T-helper 1 cell treated with Interleukin-12 subunit alpha and Interleukin-12 subunit beta and Interleukin-4 antibody, amounts not matched to agents 30 μg/mL and 1 μg/mL, for 36 hours (primary cell): ENCODE data around the gene FMN2.

Experiments
- H3K27ac Mint-ChIP-seq: one replicate; pipeline ENCODE4 v1.8.0; 2021; ENCODE audit warnings: mild to moderate bottlenecking, mixed read lengths
- H3K27me3 Mint-ChIP-seq: one replicate; pipeline ENCODE4 v1.8.0; 2021; ENCODE audit warnings: low read depth, mixed read lengths
- H3K36me3 Mint-ChIP-seq: one replicate; pipeline ENCODE4 v1.8.0; 2021; ENCODE audit warnings: low read depth, mixed read lengths
- H3K4me1 Mint-ChIP-seq: one replicate; pipeline ENCODE4 v1.8.0; 2021; ENCODE audit warnings: low read depth, mixed read lengths
- H3K4me3 Mint-ChIP-seq: one replicate; pipeline ENCODE4 v1.8.0; 2021; ENCODE audit warnings: mild to moderate bottlenecking, moderate library complexity, mixed read lengths
- H3K9me3 Mint-ChIP-seq: one replicate; pipeline ENCODE4 v1.8.0; 2021; ENCODE audit warnings: mixed read lengths

Gene FMN2

DNA sequence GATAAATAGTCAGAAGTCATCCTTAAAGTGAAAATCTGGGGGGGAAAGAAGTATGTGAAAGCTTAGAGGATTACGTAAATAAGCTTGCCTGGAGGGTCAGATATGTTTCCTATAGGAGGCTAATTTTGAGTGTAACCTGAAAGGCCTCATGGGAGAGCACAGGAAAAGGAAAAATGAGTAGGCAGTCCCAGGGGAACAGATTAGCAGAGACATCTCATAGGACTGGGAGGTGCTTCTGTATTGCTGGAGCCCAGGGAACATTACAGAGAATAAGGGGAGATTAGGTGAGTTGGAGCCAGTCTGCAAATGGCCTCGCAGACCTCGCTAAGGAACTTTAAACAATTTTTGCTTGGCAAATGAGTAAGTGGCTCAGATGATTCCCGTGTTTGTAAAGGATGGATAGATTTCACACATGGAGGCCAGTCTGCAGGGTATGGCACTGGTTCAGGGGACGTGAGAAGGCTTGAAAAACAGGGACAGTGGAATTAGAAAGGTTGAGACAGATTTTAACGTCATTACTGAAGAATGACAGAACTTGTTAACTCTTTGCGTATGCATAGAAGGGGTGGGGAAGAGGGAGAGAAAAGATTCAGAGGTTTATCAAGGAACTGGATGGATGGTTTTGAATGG, 371.2 kb downstream of the FMN2 start:
- H3K27ac Mint-ChIP-seq = no peak overlapping the region
- no peaks in the 10 kb centered on the region for H3K9me3 Mint-ChIP-seq
- H3K4me3 Mint-ChIP-seq = no peak overlapping the region
- peaks cover 2% of the 10 kb centered on the region for H3K4me1 Mint-ChIP-seq
- no peaks in the 10 kb centered on the region for H3K36me3 Mint-ChIP-seq
- H3K27me3 Mint-ChIP-seq = no peaks in the 10 kb centered on the region

DNA sequence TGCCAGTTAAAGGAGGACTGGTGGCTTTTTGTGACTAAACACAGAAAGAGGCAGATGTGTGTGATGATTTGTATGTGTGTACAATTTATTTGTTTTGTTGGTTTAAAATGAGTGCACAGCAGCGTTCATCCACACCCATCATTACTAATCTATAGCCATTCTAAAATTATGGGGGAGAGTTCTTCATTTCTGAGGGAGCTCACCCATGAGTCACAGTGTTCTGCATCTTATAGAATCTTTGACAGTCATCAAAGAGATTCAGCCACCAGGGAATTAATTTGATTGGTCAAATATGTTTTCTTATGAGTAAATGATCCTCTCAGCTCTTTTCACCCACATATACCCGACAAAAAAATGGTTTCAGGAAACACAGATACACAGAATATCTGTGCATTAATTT, 372.4 kb downstream of the FMN2 start:
- Mint-ChIP-seq H3K9me3 (no peaks in the 10 kb centered on the region), H3K27ac (no peak overlapping the region), H3K27me3 (no peaks in the 10 kb centered on the region), H3K4me3 (no peak overlapping the region), H3K4me1 (peaks cover 2% of the 10 kb centered on the region), H3K36me3 (no peaks in the 10 kb centered on the region)

DNA sequence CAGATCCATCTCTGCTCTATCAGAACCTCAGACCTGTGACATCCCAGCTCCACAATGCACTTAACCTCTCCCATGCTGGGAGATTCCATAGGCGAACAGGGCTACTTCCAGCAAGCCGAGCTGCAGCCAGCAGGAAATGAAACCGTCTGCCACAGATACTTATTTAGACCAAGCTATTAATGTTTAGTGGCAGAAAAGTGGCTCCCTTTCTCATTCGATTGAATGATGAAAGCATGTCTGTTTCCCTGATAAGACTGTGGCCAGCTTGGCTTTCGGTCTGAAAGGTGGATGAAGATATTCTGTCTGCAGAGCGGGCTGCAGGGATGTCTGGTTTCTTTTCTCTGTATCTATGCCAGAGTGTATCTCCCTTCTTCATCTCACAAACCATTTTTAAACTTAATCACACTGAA, 373.9 kb downstream of the FMN2 start:
- Mint-ChIP-seq H3K4me3 (no peak overlapping the region), H3K4me1 (peaks cover 2% of the 10 kb centered on the region), H3K27ac (no peak overlapping the region), H3K36me3 (no peaks in the 10 kb centered on the region), H3K27me3 (no peaks in the 10 kb centered on the region), H3K9me3 (no peaks in the 10 kb centered on the region)

DNA sequence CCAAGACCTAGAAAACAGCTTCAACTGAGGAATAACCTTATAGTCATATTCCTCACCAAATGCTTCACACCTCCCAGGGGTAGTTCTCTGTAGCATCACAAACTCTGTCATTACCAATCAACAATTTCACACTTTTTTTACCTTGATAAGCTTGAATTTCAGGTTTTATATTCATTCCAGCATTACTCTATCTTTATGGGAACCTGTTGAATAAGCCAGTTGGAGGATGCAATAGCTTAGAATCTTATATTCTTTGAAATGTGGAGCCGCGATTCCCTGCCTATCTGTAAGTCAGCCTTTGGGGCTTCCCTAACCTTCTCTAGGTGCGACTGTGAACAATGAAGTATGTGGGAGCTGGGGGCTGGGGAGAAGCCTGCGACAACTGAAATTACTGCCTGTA, 374.8 kb downstream of the FMN2 start:
- H3K4me1 Mint-ChIP-seq = peaks cover 2% of the 10 kb centered on the region
- H3K27ac Mint-ChIP-seq = no peak overlapping the region
- H3K27me3 Mint-ChIP-seq = no peaks in the 10 kb centered on the region
- no peaks in the 10 kb centered on the region for H3K36me3 Mint-ChIP-seq
- no peaks in the 10 kb centered on the region for H3K9me3 Mint-ChIP-seq
- H3K4me3 Mint-ChIP-seq = no peak overlapping the region

DNA sequence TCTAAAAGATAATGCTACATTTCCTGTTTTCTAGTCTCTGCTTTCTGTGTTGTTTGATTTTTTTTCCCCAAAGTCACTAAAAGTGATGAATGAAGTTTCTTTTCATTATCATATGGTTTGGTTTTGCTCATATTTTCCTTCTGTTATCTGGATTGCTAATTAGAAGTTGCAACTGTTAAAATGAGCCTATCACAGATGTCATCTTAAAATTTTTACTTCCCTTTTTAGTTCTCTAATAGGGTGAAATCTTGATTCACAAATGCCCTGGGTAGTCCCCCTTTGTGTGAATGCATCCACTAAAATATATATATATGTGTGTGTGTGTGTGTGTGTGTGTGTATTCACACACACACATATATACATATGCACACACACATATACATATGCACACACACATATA, 376.2 kb downstream of the FMN2 start:
- Mint-ChIP-seq H3K27me3 (no peaks in the 10 kb centered on the region), H3K27ac (no peak overlapping the region), H3K36me3 (no peaks in the 10 kb centered on the region), H3K4me3 (no peak overlapping the region), H3K4me1 (peaks cover 2% of the 10 kb centered on the region), H3K9me3 (no peaks in the 10 kb centered on the region)

DNA sequence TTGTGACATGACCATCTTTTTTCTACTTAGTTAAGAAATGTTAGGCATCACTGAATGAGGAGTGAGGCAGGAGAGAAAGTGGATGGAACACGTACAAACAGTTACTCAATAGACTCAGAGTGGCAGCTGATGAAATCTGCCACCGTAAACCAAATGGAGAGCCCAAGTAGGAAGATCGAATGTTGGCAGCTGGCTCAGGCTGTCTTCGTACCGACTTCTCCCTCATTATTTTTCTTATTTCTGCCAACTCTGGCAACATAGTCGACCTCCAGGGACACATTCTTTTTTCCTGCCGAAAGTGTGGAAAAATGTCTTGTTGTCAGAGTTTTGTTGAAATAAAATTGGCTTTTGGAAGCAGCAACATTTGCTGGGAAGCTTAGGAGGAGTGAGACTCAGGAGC, 377.0 kb downstream of the FMN2 start:
- no peak overlapping the region for H3K27ac Mint-ChIP-seq
- no peak overlapping the region for H3K4me3 Mint-ChIP-seq
- H3K9me3 Mint-ChIP-seq = no peaks in the 10 kb centered on the region
- H3K4me1 Mint-ChIP-seq = peaks cover 2% of the 10 kb centered on the region
- no peaks in the 10 kb centered on the region for H3K27me3 Mint-ChIP-seq
- H3K36me3 Mint-ChIP-seq = no peaks in the 10 kb centered on the region

DNA sequence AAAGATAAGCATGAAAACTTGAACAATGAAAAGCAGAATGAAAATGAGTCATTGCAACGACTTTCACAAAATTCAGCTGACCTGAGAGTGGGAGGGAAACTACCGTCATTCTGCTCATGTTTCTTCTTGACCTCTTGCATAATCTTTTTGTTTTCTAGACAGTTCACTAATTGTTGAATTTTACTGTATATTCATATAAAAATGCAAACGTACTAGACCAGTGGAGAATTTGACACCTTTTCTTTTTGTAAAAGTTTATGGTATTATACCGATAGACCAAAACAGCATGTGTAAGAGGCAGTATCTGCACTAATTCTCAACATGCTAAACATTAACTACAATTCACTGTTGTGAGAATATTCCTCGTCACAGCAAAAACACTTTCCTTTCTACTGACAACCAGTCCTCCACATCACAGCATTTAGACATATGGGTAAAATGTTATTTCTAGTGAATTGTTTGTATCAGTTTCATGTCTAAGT, 382.5 kb downstream of the FMN2 start:
- H3K27ac Mint-ChIP-seq = no peak overlapping the region
- no peaks in the 10 kb centered on the region for H3K4me1 Mint-ChIP-seq
- no peaks in the 10 kb centered on the region for H3K27me3 Mint-ChIP-seq
- H3K36me3 Mint-ChIP-seq = no peaks in the 10 kb centered on the region
- H3K4me3 Mint-ChIP-seq = no peak overlapping the region
- no peaks in the 10 kb centered on the region for H3K9me3 Mint-ChIP-seq

DNA sequence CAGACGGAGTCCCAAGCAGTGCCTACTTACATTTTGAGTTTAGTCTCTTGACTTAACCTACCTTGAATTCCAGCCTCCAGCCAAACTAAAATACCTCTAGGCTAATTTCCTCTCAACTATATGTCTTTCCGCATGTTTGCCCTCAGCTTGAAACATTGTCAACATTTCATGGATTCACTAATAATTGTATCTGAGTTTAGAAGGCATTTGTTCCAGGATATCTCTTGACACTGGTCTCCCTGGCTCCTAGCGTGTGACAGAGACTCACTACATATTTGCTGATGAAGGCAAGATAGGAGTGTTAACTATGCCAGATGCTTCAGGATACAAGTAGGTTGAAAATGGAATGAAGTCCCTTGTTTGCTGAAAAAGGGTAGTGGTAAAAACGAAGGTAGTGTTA, 384.1 kb downstream of the FMN2 start:
- Mint-ChIP-seq H3K27me3 (no peaks in the 10 kb centered on the region), H3K27ac (no peak overlapping the region), H3K4me1 (no peaks in the 10 kb centered on the region), H3K4me3 (no peak overlapping the region), H3K9me3 (no peaks in the 10 kb centered on the region), H3K36me3 (no peaks in the 10 kb centered on the region)

DNA sequence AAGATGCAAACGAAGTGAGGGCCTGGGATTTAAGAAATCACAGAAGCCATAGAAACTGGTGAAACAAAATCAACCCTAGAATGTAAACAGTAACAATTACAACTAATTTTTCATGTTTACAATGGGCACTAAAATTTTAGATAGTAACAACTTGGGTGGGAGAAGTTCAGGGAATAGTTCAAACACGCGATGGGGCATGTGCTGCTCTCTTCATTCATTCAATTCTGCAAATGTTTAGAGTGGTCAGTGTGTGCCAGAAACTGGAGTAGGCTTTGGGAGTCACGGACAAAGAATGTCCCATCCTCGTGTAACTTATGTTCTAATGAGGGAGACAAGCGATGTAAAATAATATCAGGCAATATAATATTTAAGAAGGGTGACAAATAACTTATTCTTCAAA, 386.9 kb downstream of the FMN2 start:
- H3K9me3 Mint-ChIP-seq = no peaks in the 10 kb centered on the region
- no peaks in the 10 kb centered on the region for H3K27me3 Mint-ChIP-seq
- no peaks in the 10 kb centered on the region for H3K4me1 Mint-ChIP-seq
- H3K4me3 Mint-ChIP-seq = no peak overlapping the region
- H3K36me3 Mint-ChIP-seq = no peaks in the 10 kb centered on the region
- no peak overlapping the region for H3K27ac Mint-ChIP-seq

DNA sequence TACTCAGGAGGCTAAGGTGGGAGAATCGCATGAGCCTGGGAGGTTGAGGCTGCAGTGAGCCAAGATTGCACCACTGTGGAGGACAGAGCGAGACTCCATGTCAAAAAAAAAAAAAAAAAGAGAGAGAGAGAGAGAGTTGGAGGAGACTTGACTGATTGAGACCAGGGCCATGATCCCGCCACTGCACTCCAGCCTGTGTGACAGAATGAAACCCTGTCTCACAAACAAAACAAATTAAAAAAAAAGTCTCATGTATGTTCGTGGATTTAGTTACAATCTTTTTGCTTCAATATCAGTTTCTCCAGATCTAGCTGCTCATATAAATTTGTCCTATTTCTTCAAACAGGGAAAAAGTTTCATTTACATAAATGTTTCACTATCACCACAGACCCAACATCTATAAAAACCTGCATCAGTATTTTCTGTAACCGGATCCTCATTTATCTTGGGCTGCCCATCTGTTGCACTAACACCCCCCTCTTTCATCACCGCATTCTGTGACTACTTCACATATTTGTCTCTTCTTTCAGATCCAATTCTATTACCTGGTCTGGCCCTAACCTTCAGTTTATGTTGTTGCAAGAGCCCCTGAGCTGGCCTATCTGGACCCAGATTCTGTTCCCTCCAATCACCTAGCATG, 393.2 kb downstream of the FMN2 start:
- H3K27ac Mint-ChIP-seq = no peak overlapping the region
- no peaks in the 10 kb centered on the region for H3K36me3 Mint-ChIP-seq
- H3K27me3 Mint-ChIP-seq = no peaks in the 10 kb centered on the region
- no peaks in the 10 kb centered on the region for H3K9me3 Mint-ChIP-seq
- no peaks in the 10 kb centered on the region for H3K4me1 Mint-ChIP-seq
- H3K4me3 Mint-ChIP-seq = no peak overlapping the region

DNA sequence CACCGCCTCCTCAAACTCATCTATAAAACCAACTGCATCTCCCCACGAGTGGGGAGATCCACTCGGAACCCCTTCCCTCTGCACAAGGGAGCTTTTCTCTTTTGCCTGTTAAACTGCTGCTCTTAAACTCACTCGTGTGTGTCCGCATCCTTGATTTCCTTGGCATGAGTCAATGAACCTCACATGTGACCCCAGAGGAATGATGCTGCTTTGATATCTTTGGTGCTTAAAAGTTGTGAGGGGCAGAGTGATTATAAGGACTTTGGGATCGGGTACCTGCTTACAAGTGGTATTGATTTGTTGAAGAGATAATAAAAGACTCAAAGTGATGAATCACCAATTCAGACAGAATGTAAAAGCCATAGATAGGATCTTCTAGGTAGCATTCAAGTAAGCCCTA, 394.9 kb downstream of the FMN2 start:
- H3K36me3 Mint-ChIP-seq = no peaks in the 10 kb centered on the region
- no peak overlapping the region for H3K27ac Mint-ChIP-seq
- H3K4me1 Mint-ChIP-seq = no peaks in the 10 kb centered on the region
- no peaks in the 10 kb centered on the region for H3K9me3 Mint-ChIP-seq
- H3K27me3 Mint-ChIP-seq = no peaks in the 10 kb centered on the region
- no peak overlapping the region for H3K4me3 Mint-ChIP-seq

DNA sequence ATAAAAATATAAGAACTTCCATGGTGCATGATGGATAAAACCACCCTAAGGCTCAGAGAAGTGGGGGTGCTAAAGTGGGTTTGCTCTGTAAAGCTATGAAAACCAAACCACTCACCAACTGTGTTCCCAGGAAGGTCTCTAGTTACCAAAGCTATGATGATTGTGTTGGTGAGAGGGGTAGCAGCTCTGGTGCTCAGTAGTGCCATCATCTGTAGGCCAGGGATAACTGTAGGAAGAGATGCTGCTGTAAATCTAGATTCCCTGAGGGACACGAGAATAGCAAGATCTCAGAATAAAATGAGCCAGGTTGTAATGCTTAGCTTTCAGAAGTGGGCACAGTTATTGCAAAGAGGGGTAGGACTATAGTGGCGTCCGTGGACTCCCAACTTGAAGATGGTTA, 395.8 kb downstream of the FMN2 start:
- Mint-ChIP-seq H3K4me3 (no peak overlapping the region), H3K36me3 (no peaks in the 10 kb centered on the region), H3K9me3 (no peaks in the 10 kb centered on the region), H3K27me3 (peaks cover 3% of the 10 kb centered on the region), H3K4me1 (no peaks in the 10 kb centered on the region), H3K27ac (no peak overlapping the region)

DNA sequence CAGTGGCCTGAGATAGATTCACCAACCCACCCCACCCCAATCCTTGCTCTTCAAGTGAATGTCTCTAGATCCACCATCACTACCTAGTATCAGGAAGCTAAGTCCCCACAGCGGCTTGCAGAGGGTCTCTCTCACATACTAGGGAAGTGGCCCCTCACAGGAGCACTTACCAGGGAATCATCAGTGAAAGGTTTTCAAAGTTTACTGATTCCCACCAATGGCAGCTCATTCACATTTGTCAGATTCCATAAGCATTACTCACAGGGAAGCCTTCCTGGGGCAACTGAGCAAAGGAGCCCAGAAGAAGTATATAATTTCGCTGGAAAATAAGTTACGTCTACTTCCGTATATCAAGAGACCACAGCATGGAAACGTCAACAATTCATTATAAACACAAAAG, 399.5 kb downstream of the FMN2 start:
- H3K36me3 Mint-ChIP-seq = no peaks in the 10 kb centered on the region
- H3K4me1 Mint-ChIP-seq = no peaks in the 10 kb centered on the region
- H3K4me3 Mint-ChIP-seq = no peak overlapping the region
- peaks cover 3% of the 10 kb centered on the region for H3K9me3 Mint-ChIP-seq
- no peak overlapping the region for H3K27ac Mint-ChIP-seq
- H3K27me3 Mint-ChIP-seq = peaks cover 3% of the 10 kb centered on the region

DNA sequence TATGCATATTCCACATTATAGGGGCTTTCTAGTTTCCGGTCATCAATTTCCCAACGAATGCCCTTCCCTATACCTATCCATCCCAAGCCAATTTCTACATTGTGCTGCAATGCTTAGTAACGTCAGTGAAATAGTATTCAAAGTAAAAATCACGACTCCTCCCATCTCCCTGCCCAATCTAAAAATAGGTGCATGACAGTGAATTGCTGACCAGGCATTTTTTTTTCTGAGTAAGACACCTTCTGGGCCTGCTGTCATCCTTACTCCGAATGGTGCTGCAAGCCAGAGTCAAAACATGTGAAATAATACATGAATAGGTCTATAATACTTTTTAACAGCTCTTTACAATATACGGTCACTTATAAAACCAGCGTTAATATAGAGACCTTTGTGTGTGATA, 400.1 kb downstream of the FMN2 start:
- Mint-ChIP-seq H3K27ac (no peak overlapping the region), H3K4me3 (no peak overlapping the region), H3K27me3 (peaks cover 3% of the 10 kb centered on the region), H3K36me3 (no peaks in the 10 kb centered on the region), H3K4me1 (no peaks in the 10 kb centered on the region), H3K9me3 (peaks cover 7% of the 10 kb centered on the region)

DNA sequence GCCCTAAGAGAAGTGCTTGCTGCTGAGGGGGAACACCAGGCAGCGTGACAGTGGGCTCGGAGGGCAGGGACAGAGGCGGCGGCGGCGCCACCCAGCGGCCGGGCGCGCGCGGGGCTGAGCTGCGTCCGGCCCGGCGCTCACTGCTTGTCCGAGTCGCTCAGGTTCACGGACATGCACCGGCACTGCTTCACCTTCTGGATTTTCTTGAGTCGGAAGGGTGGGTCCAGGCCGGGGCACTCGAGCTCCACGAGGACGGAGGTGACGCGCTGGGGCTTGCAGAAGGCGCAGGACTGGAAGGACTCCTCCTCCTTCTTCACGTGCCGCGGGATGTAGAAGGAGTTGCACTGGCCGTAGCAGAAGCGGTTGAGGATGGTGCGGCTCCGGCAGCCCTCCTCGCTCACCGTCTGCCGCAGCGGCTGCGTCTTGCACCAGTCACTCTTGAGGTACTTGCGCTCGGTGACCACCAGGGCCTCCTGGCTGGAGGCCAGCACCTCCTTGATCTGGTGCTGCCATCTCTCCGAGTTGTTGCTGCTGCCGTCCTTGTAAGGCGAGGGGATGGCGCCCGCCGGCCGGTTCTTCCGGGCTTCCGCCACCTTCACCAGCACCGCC, 401.3 kb downstream of the FMN2 start:
- no peaks in the 10 kb centered on the region for H3K4me1 Mint-ChIP-seq
- no peak overlapping the region for H3K27ac Mint-ChIP-seq

More for the DNA sequence above, 401.3 kb downstream of the FMN2 start:
- no peak overlapping the region for H3K4me3 Mint-ChIP-seq
- peaks cover 7% of the 10 kb centered on the region for H3K9me3 Mint-ChIP-seq
- peaks cover 3% of the 10 kb centered on the region for H3K27me3 Mint-ChIP-seq
- no peaks in the 10 kb centered on the region for H3K36me3 Mint-ChIP-seq
